IPS-15b (cell line): Measurements from ENCODE around the gene KLKB1.

Experiments used
- H3K27me3 ChIP-seq: one replicate; pipeline ENCODE4 v1.6.1; 2013; ENCODE audit warnings: low read length; ENCODE audit not compliant: control insufficient read depth, insufficient read depth
- H3K36me3 ChIP-seq: one replicate; pipeline ENCODE4 v1.6.1; 2013; ENCODE audit warnings: low read length; ENCODE audit not compliant: control insufficient read depth, insufficient read depth
- H3K4me1 ChIP-seq: one replicate; pipeline ENCODE4 v1.6.1; 2013; ENCODE audit warnings: mild to moderate bottlenecking, low read length; ENCODE audit not compliant: control insufficient read depth, insufficient read depth
- H3K4me3 ChIP-seq: one replicate; pipeline ENCODE4 v1.5.1; 2013; ENCODE audit warnings: low read depth, low read length
- H3K9ac ChIP-seq: one replicate; pipeline ENCODE4 v1.6.1; 2013; ENCODE audit warnings: low read depth, mild to moderate bottlenecking, low read length
- H3K9me3 ChIP-seq: one replicate; pipeline ENCODE4 v1.6.1; 2013; ENCODE audit warnings: mild to moderate bottlenecking, low read length; ENCODE audit not compliant: control insufficient read depth, insufficient read depth

The KLKB1 gene

DNA sequence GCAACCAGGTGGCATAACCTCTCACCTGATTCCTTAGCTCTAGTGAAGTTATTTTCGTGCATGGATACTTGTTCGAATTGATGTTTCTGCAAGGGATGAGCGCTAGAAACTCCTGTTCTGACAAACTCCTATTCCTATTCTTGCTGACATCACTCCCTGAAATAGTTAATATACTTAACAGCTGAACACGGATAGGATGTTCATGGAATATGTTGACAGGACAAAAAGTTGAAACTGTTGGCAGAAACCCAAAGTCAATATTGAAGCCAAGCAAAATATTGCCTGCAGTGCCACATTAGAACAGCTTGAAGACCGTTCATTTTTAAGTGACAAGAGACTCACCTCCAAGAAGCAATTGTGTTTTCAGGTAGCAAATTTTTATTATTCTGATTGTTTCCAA, at the start of gene KLKB1:
TSS of gene KLKB1 (plus strand) at position 287 of the 400 bp plus-strand sequence. CDS start 689 bp downstream, outside the sequence.
- no peak within 1 kb of the TSS for H3K4me3 ChIP-seq
- peaks cover 13% of the 10 kb centered on the region for H3K9me3 ChIP-seq
- peaks cover 2% of the 10 kb centered on the region for H3K36me3 ChIP-seq
- no peak within 1 kb of the TSS for H3K9ac ChIP-seq
- H3K4me1 ChIP-seq: peaks cover 2% of the 10 kb centered on the region
- no peaks in the 10 kb centered on the region for H3K27me3 ChIP-seq

DNA sequence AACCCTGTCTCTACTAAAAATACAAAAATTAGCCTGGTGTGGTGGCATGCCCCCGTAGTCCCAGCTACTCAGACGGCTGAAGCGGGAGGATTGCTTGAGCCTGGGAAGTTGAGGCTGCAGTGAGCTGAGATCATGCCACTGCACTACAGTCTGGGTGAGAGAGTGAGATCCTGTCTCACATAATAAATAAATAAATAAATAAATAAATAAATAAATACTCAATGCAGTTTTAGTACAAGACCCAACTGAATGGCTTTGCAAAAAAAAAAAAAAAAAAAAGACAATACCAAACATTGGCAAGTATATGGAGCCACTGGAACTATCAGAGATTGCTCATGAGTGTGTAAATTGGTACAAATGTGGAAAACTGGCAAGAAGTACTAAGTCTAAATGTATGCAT, 39.2 kb upstream of the KLKB1 start:
- Histone ChIP-seq H3K9me3 (no peaks in the 10 kb centered on the region), H3K9ac (no peak overlapping the region), H3K36me3 (no peaks in the 10 kb centered on the region), H3K27me3 (no peaks in the 10 kb centered on the region), H3K4me3 (no peak overlapping the region), H3K4me1 (peaks cover 8% of the 10 kb centered on the region)

DNA sequence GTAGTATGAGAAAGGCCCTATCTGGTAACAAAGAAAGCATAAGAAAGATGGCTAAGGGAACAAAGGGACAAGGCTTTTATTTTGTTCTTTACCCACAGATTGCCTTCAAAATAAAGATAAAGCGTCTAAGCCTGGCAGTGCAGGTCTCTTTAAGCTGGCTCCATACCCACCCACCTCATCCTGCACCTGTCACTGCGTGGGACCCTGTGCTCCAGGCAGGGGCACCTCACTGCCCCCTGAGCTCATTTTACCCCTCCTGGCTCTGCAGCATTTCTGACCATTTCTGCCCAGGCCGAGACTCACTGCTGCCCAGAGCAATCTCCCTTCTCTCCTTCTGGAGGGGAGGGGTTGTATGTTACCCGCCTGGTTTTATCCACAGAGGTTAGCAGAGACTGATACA, 37.7 kb upstream of the KLKB1 start:
- peaks cover 8% of the 10 kb centered on the region for H3K4me1 ChIP-seq
- no peak overlapping the region for H3K9ac ChIP-seq
- H3K9me3 ChIP-seq: no peaks in the 10 kb centered on the region
- H3K36me3 ChIP-seq: no peaks in the 10 kb centered on the region
- no peaks in the 10 kb centered on the region for H3K27me3 ChIP-seq
- H3K4me3 ChIP-seq: no peak overlapping the region

DNA sequence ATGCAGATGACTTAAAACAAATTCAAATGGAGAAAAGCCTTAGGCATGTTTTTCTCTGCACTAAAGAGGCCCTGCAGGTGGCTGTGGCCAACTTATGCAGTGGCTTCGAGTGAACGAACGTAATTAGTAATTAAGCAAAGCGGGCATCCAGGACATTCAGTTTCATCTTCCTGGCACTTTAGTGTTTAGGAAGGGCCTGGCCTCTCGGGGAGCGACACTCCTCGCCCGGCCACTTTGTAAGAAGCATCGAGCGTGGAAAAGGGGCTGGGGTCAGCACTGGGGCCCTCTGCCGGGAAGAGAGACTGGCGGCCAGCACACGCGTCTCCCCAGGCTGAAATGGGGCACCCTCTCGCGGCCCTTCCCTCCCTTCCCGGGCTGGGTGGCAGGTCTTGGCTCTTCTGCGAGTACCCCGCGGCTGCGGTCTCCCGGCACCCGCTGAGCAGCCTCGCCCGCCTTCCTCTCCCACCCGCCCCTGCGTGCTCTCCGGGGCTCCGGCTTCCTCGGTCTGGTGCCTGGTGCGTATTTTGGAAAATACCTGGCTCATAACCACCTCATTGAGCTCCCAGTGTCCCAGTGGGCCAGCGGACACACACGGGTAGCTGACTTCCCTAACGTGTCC, 36.6 kb upstream of the KLKB1 start:
- H3K9ac ChIP-seq: peak overlapping the region; percentile 75
- H3K9me3 ChIP-seq: no peaks in the 10 kb centered on the region
- peak overlapping the region; percentile 72 for H3K4me3 ChIP-seq
- no peaks in the 10 kb centered on the region for H3K27me3 ChIP-seq
- H3K4me1 ChIP-seq: peaks cover 8% of the 10 kb centered on the region
- no peaks in the 10 kb centered on the region for H3K36me3 ChIP-seq

DNA sequence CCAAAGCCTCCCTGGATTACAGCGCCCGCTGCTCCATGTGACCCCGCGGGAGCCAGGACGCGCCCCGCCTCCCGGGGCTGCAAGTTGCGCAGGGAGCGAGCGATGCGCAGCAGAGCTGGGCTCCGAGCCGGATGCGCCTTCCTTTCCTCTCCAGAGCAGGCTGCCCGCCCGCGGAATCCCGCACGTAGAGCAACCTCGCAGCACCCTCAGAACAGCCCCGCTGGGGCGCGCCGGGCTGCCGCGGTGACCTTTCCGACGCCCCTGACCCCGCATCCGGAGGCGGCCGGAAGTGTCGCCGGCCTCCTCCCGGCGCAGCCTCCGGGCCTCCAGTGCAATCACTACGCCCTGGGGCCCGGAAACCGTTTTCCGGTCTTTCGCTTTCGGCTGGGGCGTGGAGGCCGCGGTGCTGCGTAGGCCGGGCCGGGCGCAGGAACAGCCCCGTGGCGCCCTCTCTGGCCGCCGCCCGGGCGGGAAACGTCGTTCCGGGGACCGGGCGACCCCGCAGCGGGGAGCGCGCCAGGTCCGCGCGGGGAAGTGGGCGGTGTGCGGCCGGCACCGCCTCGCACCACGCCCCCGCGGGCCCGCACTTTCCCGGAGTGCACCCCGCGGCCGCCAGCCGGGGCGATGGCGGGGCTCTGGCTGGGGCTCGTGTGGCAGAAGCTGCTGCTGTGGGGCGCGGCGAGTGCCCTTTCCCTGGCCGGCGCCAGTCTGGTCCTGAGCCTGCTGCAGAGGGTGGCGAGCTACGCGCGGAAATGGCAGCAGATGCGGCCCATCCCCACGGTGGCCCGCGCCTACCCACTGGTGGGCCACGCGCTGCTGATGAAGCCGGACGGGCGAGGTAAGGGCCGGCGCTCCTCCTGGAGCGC, 35.9 kb upstream of the KLKB1 start, which contains the start of gene CYP4V2:
TSS of gene CYP4V2 (plus strand) at position 368 of the 866 bp plus-strand sequence. CDS start at position 625, 257 bp downstream.
- Histone ChIP-seq H3K4me1 (peaks cover 8% of the 10 kb centered on the region), H3K9ac (peak within 1 kb of the TSS; percentile 79), H3K4me3 (peak within 1 kb of the TSS; percentile 72), H3K27me3 (no peaks in the 10 kb centered on the region), H3K36me3 (no peaks in the 10 kb centered on the region), H3K9me3 (no peaks in the 10 kb centered on the region)

DNA sequence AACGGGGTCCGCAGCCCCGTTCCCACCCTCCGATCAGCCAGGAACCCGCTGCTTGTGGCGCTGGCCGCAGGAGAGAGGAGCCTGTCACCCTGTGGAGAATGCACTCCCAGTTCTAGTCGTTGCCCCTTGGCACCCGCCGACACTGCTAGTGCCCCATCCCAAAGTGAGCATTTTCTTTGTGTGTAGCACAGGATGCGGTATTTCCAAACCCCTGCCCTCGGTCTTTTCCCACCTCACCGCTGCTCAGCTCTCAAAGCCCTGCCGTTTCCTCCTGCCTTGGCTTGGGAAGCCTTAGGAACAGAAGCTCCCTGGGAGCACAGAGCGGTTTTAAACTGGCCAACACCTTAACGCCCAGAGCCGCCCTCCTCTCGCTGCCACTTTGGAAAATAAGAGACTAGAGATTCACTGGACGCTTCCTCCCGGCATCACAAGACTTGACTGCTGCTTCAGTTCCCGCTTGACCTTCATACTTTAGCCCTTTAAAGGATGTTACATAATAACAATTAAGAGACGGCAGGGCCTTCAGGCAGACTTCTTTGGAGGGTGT, 35.2 kb upstream of the KLKB1 start:
- Histone ChIP-seq H3K9ac (peak overlapping the region; percentile 79), H3K36me3 (no peaks in the 10 kb centered on the region), H3K27me3 (no peaks in the 10 kb centered on the region), H3K4me3 (peak overlapping the region; percentile 72), H3K9me3 (no peaks in the 10 kb centered on the region), H3K4me1 (peaks cover 8% of the 10 kb centered on the region)

DNA sequence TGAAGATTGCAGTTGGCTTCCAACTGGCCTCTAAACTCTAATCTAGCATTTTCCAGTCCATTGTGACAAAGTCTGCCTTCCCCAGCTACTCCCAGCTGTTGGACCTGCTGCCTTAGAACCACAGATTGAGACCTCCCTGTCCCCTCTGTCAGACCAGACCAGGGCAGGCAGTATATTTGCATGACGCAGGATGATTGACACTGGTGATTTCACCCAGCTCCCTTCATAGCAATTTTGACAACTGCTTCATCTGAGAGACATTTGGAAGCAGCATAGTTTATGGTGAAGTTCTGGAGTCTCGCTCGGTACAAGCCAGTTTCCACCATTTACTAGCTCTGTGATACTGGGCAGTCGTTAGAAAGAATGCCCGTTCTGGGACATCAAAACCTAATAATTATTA, 33.5 kb upstream of the KLKB1 start:
- no peak overlapping the region for H3K4me3 ChIP-seq
- no peaks in the 10 kb centered on the region for H3K27me3 ChIP-seq
- no peak overlapping the region for H3K9ac ChIP-seq

DNA sequence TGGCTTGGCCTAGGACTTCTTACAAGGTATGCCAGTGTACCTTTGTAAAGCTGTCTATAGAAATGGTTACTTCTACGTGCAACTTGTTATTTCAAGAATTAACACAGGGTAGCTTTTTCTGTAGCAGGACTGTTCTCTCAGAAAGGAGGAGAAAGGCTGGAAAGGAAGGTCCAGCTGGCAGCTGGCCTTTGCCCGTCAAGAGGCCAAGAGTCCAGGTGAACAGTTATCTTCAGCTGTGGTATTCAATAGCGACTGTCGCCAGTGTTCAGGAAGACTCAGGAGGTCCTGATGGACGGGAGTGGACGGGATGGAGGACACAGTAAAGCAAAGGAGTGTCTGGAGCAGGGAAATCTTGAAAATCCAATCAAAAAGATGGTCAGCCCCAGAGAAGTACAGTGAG, 31.2 kb upstream of the KLKB1 start:
- Histone ChIP-seq H3K27me3 (no peaks in the 10 kb centered on the region), H3K4me1 (no peaks in the 10 kb centered on the region), H3K36me3 (no peaks in the 10 kb centered on the region), H3K4me3 (no peak overlapping the region), H3K9me3 (no peaks in the 10 kb centered on the region), H3K9ac (no peak overlapping the region)

More for the DNA sequence above, 33.5 kb upstream of the KLKB1 start:
- H3K36me3 ChIP-seq: no peaks in the 10 kb centered on the region
- peaks cover 8% of the 10 kb centered on the region for H3K4me1 ChIP-seq
- H3K9me3 ChIP-seq: no peaks in the 10 kb centered on the region

DNA sequence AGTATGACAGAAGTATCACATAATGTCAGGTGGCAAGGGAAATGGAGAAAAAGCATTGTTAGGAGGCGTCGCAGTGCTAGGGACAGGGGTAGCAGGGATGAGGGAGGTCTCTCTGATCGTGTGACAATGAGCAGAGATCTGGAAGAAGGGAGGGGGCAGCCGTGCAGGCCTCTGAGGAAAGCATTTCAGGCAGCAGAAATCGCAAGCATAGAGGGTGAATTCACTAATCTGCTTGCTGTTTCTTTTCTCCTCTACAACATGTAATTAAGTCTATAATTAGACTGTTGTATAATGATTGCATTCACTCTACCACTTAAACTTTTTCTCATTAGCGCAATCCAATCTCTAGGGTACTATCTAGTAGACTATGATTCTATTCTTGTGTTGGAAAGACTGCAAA, 26.8 kb upstream of the KLKB1 start:
- no peaks in the 10 kb centered on the region for H3K27me3 ChIP-seq
- H3K36me3 ChIP-seq: no peaks in the 10 kb centered on the region

DNA sequence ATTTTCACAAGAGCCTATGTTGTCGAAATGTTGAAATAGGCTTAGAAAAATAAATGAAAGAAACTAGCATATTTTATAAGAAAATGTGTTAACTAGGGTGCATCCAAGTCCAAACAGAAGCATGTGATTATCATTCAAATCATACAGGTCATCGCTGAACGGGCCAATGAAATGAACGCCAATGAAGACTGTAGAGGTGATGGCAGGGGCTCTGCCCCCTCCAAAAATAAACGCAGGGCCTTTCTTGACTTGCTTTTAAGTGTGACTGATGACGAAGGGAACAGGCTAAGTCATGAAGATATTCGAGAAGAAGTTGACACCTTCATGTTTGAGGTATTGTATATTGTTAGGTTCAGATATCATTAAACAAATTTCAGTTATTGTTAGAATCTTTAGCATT, 26.3 kb upstream of the KLKB1 start:
- Histone ChIP-seq H3K9ac (no peak overlapping the region), H3K4me3 (no peak overlapping the region), H3K27me3 (no peaks in the 10 kb centered on the region), H3K4me1 (no peaks in the 10 kb centered on the region), H3K9me3 (no peaks in the 10 kb centered on the region), H3K36me3 (no peaks in the 10 kb centered on the region)

More for the DNA sequence above, 26.8 kb upstream of the KLKB1 start:
- Histone ChIP-seq H3K9ac (no peak overlapping the region), H3K4me1 (no peaks in the 10 kb centered on the region), H3K4me3 (no peak overlapping the region), H3K9me3 (no peaks in the 10 kb centered on the region)

DNA sequence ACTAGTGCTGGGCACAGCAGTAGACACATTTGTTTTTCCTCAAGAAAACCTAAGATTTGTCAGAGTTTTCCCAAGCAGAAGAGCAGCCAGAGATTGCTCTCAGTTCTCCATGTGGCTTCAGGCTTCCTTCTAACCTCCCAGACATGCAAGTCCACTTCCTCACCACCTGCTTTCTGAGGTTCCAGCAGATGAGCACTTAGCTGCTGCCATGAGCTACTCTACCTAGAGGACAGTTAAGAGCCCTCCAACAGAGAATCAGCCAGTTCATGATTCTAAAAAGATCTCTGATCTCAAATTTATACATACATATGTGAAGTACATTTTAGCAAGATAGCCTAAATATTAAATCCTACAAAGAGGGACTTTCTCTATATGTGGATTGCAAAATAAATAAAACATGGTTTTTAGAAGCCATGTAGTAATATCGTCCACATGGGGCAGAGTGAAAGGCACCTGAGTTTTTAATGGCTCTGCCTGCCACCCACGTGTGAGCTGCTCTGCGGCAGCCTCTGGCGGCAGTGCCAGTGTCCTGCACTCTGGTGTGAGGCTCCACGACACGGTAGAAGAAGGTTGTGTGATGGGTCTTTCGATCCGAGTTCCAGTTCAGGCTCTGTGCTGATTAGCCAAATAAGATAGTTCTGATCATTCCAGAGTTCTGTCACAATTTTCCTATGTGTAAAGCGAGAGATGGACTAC, 25.6 kb upstream of the KLKB1 start:
- Histone ChIP-seq H3K9ac (no peak overlapping the region), H3K36me3 (no peaks in the 10 kb centered on the region), H3K9me3 (no peaks in the 10 kb centered on the region), H3K27me3 (no peaks in the 10 kb centered on the region), H3K4me3 (no peak overlapping the region), H3K4me1 (no peaks in the 10 kb centered on the region)
